ENCODE data around the gene PLTP. TPM values are rescaled to one million over a fixed set of nuclear protein-coding genes. Genes with fewer than 3 reads are reported as not detected.
"Not testable (repeated sequence)": the region's sequence is repeated elsewhere in the genome, so short reads cannot be mapped to it uniquely, and the experiment has no call there.

Gene PLTP
- total RNA-seq, 1 experiment from 2014 or later = 4.7 TPM

- no peak for TF ChIP-seq ELF1 (IDR thresholded peaks at IDR 0.05; ENCODE audit: borderline replicate concordance, low read depth)
- no peak for TF ChIP-seq CTCF (IDR thresholded peaks at IDR 0.05 in 2 of 3, conservative IDR thresholded peaks at IDR 0.05 in 1 of 3; ENCODE audit: borderline replicate concordance in 1 of 3, insufficient read depth in 1 of 3, low read depth in 2 of 3, low read length in 2 of 3)
- no peak for TF ChIP-seq MAX (IDR thresholded peaks at IDR 0.05)
- TF ChIP-seq FOSL1 (IDR thresholded peaks at IDR 0.05; ENCODE audit: low read depth) = no peak
- TF ChIP-seq SIN3A (IDR thresholded peaks at IDR 0.05; ENCODE audit: low read depth) = no peak
- no peak for TF ChIP-seq CEBPB (IDR thresholded peaks at IDR 0.05; ENCODE audit: low read depth)
These were observed 7.1 kb downstream of the PLTP start (continued) for GRCh38 chr20:45904583-45905504.

- no peak overlapping the region for H2AFZ ChIP-seq (ENCODE audit: low read depth, low read length, poor library complexity, severe bottlenecking)
- no peaks in the 10 kb centered on the region for H3K79me2 ChIP-seq (ENCODE audit: insufficient read depth, low read length)
- no peak overlapping the region for H3K9ac ChIP-seq (ENCODE audit: low read length)
- TF ChIP-seq CEBPB (IDR thresholded peaks at IDR 0.05; ENCODE audit: low read depth) (no peak), JUND (IDR thresholded peaks at IDR 0.05) (no peak), SIN3A (IDR thresholded peaks at IDR 0.05; ENCODE audit: low read depth) (no peak)
- CTCF ChIA-PET = no interaction called here
- no peak overlapping the region for H3K27ac ChIP-seq (ENCODE audit: low read depth, low read length)
- RAD21 ChIA-PET (ENCODE audit: low non-redundant PET in 1 of 2, low total read pairs in 2 of 2, uncharacterized antibody in 2 of 2, unreplicated experiment in 2 of 2) = no interaction called here
- no peaks in the 10 kb centered on the region for H3K9me2 ChIP-seq (ENCODE audit: insufficient read depth)
- no peaks in the 10 kb centered on the region for H3K9me3 ChIP-seq (ENCODE audit: control insufficient read depth in 1 of 2, insufficient read depth in 1 of 2, low read depth in 1 of 2, low read length in 2 of 2)
- H3K27me3 ChIP-seq (ENCODE audit: insufficient read depth, low read length) = no peaks in the 10 kb centered on the region
- H3K36me3 ChIP-seq (ENCODE audit: control insufficient read depth in 1 of 2, insufficient read depth in 2 of 2, low read length in 2 of 2) = no peaks in the 10 kb centered on the region
- H3K4me3 ChIP-seq (replicated peaks in 1 of 2; ENCODE audit: low read depth in 1 of 2, low read length in 2 of 2) = no peak overlapping the region
- POLR2A ChIA-PET = no interaction called here
- no peaks in the 10 kb centered on the region for H4K20me1 ChIP-seq (ENCODE audit: insufficient read depth)
- DNase-seq (ENCODE audit: low read depth, low spot score) = no peak
- ATAC-seq = no peak
- H3K4me2 ChIP-seq (ENCODE audit: low read length) = no peak overlapping the region
- BruUV-seq (replicated peaks) = no TSS peak
- intact Hi-C loops (cut with micrococcal nuclease) = no loop called here
- H3K4me1 ChIP-seq (ENCODE audit: control insufficient read depth in 1 of 2, insufficient read depth in 2 of 2, low read length in 2 of 2) = peaks cover 5 to 18% of the 10 kb centered on the region in 2 experiments; a peak in 3 of 4 replicates
These were observed 9.7 kb downstream of the PLTP start for GRCh38 chr20:45902199-45902701.

- H3K9me3 ChIP-seq (ENCODE audit: control insufficient read depth in 1 of 2, insufficient read depth in 1 of 2, low read depth in 1 of 2, low read length in 2 of 2); H3K27ac ChIP-seq (ENCODE audit: low read depth, low read length); H3K9me2 ChIP-seq (ENCODE audit: insufficient read depth); ATAC-seq; H3K4me3 ChIP-seq (replicated peaks in 1 of 2; ENCODE audit: low read depth in 1 of 2, low read length in 2 of 2); H3K27me3 ChIP-seq (ENCODE audit: insufficient read depth, low read length); CTCF ChIA-PET; H3K79me2 ChIP-seq (ENCODE audit: insufficient read depth, low read length); H4K20me1 ChIP-seq (ENCODE audit: insufficient read depth); intact Hi-C loops (cut with micrococcal nuclease); RAD21 ChIA-PET (ENCODE audit: low non-redundant PET in 1 of 2, low total read pairs in 2 of 2, uncharacterized antibody in 2 of 2, unreplicated experiment in 2 of 2); POLR2A ChIA-PET; H2AFZ ChIP-seq (ENCODE audit: low read depth, low read length, poor library complexity, severe bottlenecking); H3K36me3 ChIP-seq (ENCODE audit: control insufficient read depth in 1 of 2, insufficient read depth in 2 of 2, low read length in 2 of 2); H3K9ac ChIP-seq (ENCODE audit: low read length); BruUV-seq (replicated peaks); DNase-seq (ENCODE audit: low read depth, low spot score); H3K4me2 ChIP-seq (ENCODE audit: low read length): not testable (repeated sequence)
- peaks cover 5 to 18% of the 10 kb centered on the region in 2 experiments; a peak in 3 of 4 replicates for H3K4me1 ChIP-seq (ENCODE audit: control insufficient read depth in 1 of 2, insufficient read depth in 2 of 2, low read length in 2 of 2)
These were observed 10.6 kb downstream of the PLTP start for GRCh38 chr20:45901332-45901731.

Measured in HCT116 (cell line).